IPS-20b (cell line): ENCODE data around the gene AKIRIN1.
"Not testable (repeated sequence)": the region's sequence is repeated elsewhere in the genome, so short reads cannot be mapped to it uniquely, and the experiment has no call there.

Experiments
- H3K27ac ChIP-seq: one replicate; pipeline ENCODE4 v1.5.1; 2013; ENCODE audit warnings: low read length
- H3K27me3 ChIP-seq: 2 replicates; pipeline ENCODE4 v1.6.1; 2013; ENCODE audit warnings: mild to moderate bottlenecking, low read length, inconsistent platforms; ENCODE audit not compliant: insufficient read depth
- H3K36me3 ChIP-seq: 2 replicates; pipeline ENCODE4 v1.6.1; 2013; ENCODE audit warnings: low read depth, mild to moderate bottlenecking, inconsistent platforms, low read length, moderate library complexity; ENCODE audit not compliant: insufficient read depth
- H3K4me1 ChIP-seq: 2 replicates; pipeline ENCODE4 v1.6.1; 2013; ENCODE audit warnings: mild to moderate bottlenecking, control low read depth, inconsistent platforms, low read length, moderate library complexity; ENCODE audit not compliant: insufficient read depth
- H3K4me3 ChIP-seq: 2 replicates; pipeline ENCODE4 v1.5.1; 2013; ENCODE audit warnings: mild to moderate bottlenecking, low read length, inconsistent platforms
- H3K9ac ChIP-seq: 2 replicates; pipeline ENCODE4 v1.6.1; 2013; ENCODE audit warnings: low read depth, mild to moderate bottlenecking, inconsistent platforms, low read length, moderate library complexity
- H3K9me3 ChIP-seq: 2 replicates; pipeline ENCODE4 v1.6.1; 2013; ENCODE audit warnings: mild to moderate bottlenecking, low read depth, low read length, inconsistent platforms; ENCODE audit not compliant: insufficient read depth

The AKIRIN1 gene

DNA sequence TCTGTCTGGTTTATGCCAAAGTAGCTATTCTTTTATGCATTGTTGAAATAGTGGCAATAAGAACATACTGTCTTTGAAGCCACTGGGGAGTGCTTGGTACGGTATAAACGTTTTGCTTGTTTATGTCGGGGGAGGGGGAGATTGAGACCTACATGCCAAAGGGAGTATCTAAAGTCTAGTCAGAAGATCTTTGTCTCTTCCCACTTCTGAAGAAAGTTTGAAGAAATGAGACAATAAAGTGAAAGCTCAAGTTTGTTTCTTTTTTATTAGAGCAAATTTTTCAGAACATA lies 6.8 kb downstream of the AKIRIN1 start:
- Histone ChIP-seq H3K27ac (no peak overlapping the region), H3K9ac (no peak overlapping the region), H3K4me3 (peak overlapping the region; percentile 14; the same call in 1 of the 2 replicates), H3K9me3 (no peaks in the 10 kb centered on the region), H3K4me1 (peaks cover 42% of the 10 kb centered on the region; the same call in 1 of the 2 replicates), H3K36me3 (peaks cover 100% of the 10 kb centered on the region), H3K27me3 (no peaks in the 10 kb centered on the region)

DNA sequence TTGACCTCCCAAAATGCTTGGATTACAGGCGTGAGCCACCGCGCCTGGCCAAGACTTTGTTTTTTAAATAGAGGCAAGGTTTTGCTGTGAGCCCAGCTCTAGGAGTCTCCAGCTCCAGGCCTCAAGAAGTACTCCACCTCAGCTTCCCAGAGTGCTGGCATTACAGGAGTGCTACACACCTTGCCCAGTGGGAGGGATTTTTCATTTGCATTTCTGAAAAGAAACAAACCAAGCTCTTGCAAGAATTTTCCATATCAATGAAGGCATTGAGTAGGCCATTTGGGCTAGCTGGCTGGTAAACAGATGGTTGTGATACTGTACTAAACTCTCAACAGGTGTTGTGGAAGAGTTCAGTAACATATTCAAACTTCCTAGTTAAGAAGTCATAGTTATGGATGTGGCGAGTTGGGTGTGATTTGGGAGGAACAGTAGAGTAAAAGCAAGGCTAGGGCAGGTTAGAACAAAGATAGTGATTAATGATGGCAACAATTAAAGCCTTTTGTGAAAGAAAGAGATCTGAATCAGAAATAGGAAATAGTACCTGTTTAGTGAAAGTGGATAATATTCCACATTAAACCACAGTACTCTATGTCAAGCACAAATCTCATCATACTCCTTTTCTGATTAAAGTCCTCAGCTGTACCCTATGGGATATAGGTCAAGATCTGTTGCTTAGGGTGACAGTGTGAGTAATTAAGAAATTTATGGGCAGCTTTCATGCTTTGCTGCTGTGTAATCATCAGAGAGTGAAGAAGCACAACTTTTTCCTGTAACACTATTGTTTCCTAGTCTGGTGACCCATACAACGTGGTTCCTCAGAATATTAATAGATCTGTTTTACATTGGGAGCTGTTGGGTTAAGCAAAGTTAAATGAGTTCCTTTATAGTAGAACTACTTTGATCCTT lies 10.7 kb downstream of the AKIRIN1 start:
- peak overlapping the region; percentile 7; the same call in 1 of the 2 replicates for H3K4me3 ChIP-seq
- peak overlapping the region; percentile 8; the same call in 1 of the 2 replicates for H3K9ac ChIP-seq
- H3K4me1 ChIP-seq, result peaks cover 35% of the 10 kb centered on the region; the same call in 1 of the 2 replicates
- H3K36me3 ChIP-seq, result peaks cover 100% of the 10 kb centered on the region
- H3K9me3 ChIP-seq, result no peaks in the 10 kb centered on the region
- H3K27ac ChIP-seq, result peak overlapping the region; percentile 78
- H3K27me3 ChIP-seq, result no peaks in the 10 kb centered on the region

DNA sequence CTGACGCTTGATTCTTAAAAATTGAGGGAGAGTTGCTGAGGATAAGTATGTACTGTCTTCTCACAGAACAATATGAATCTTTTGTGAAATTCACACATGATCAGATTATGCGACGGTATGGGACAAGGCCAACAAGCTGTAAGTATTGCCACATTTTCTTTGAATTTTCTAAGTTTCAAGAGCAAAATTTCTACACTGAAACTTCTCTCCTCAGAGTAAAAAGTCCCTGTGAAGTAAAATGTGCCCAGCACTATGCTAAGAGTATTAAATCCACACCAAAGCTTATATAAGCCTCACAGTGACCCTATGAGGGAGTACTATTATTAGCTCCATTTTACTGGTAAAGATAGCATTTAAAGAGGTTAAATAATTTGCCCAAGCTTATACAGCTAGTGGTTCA lies 12.2 kb downstream of the AKIRIN1 start:
- Histone ChIP-seq H3K9me3 (no peaks in the 10 kb centered on the region), H3K27me3 (no peaks in the 10 kb centered on the region), H3K27ac (no peak overlapping the region), H3K4me3 (no peak overlapping the region), H3K4me1 (peaks cover 26% of the 10 kb centered on the region; the same call in 1 of the 2 replicates), H3K9ac (no peak overlapping the region), H3K36me3 (peaks cover 100% of the 10 kb centered on the region)

DNA sequence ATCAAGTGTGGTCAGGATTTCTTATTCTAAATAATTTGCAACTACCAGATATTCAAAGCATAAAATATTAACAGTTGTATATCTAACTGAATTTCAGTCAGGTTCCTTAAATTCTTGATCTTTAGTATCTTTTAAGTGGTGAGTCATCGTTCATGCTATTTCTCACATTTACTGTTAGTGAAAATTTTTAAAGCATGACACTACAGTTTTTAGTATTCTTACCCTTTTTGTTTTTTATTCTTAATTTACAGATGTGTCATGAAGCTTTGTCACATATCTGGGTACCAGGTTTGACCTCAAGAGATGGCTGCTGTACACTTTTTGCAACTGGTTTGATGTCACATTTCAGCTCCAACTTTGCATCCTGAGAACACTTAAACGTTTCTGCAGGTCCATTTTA lies 12.7 kb downstream of the AKIRIN1 start:
- Histone ChIP-seq H3K4me1 (peaks cover 26% of the 10 kb centered on the region; the same call in 1 of the 2 replicates), H3K9ac (no peak overlapping the region), H3K27me3 (no peaks in the 10 kb centered on the region), H3K36me3 (peaks cover 100% of the 10 kb centered on the region), H3K27ac (no peak overlapping the region), H3K4me3 (no peak overlapping the region), H3K9me3 (no peaks in the 10 kb centered on the region)

DNA sequence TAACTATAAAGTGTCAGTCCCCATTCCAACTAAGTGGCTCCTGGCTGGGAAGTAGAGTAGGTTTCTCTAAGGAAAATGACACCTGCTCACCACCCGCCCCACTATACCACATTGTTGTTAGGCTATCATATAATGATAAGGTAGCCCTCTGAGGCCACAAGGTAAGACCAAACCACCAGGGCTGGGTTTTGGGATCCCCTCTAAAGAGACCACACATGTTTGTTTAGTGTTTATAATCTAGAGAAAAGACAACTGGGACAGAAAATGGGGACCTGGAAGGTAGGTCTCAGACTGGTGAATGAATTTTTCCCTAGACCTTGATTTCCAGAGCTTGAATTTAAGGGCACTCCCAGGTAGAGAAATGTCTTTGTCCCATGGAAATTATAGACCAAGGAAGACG lies 15.2 kb downstream of the AKIRIN1 start:
- Histone ChIP-seq H3K4me1 (peaks cover 14% of the 10 kb centered on the region; the same call in 1 of the 2 replicates), H3K36me3 (peaks cover 94% of the 10 kb centered on the region), H3K27me3 (no peaks in the 10 kb centered on the region), H3K4me3 (no peak overlapping the region), H3K9me3 (no peaks in the 10 kb centered on the region), H3K27ac (peak overlapping the region; percentile 12), H3K9ac (no peak overlapping the region)

DNA sequence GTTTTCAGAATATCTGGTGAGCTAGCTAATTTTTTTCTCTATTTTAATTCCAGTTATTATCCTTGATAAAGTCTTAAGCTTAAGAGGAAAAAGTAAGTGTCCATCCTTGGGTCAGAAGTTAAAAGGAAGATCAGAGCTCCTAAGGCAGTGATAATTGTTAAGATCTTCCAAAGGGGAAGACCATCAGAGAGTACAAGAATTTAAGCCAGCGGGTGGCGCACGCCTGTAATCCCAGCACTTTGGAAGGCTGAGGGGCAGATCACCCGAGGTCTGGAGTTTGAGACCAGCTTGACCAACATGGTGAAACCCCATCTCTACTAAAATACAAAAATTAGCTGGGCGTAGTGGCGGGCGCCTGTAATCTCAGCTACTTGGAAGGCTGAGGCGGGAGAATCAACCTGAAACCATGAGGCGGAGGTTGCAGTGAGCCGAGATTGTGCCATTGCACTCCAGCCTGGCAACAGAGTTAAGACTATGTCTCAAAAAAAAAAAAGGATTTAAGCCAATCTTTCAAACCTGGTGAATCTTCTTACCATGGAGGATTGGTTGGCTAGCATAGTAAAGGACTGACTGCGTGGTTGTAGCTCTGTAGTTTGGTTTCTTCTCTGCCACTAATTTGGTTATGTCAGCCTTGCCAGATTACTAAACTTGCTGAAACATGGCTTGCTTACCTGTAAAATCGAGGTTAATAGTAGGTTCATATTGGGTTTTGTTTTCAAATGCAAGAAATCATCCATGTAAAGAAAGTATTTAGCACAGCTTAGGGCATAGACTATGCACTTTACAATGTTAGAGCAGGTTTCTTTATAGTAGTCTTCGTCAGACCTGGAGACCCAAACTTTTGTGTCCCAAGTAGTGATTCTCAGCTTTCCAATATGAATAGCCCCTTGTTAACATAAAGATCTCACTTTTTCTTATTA lies 15.9 kb downstream of the AKIRIN1 start:
- no peak overlapping the region for H3K4me3 ChIP-seq
- H3K27me3 ChIP-seq, result no peaks in the 10 kb centered on the region
- H3K4me1 ChIP-seq, result peaks cover 8% of the 10 kb centered on the region; the same call in 1 of the 2 replicates
- H3K27ac ChIP-seq, result peak overlapping the region; percentile 48
- H3K9ac ChIP-seq, result no peak overlapping the region
- no peaks in the 10 kb centered on the region for H3K9me3 ChIP-seq
- peaks cover 89% of the 10 kb centered on the region for H3K36me3 ChIP-seq

DNA sequence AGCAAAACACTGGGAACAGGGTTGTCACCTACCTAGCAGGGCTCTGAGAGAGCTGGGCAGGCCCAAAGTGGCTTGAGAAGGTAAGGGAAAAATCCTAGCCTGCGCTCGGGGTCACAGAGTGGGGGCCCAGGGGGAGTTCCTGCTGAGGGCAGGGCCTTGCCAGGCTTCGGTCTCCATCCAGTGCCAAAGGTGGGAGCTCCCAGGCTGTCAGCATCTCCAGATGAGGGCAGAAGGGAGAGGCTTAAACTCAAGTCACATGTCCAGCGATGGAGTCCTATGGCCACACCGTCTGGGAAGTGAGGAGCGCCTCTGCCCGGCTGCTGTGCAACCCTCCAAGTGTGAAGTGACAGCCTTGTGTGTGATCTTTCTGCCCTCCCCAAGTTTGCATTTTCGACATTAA lies 23.9 kb downstream of the AKIRIN1 start:
- not testable (repeated sequence) for H3K9me3 ChIP-seq, H3K27me3 ChIP-seq, H3K4me3 ChIP-seq, H3K27ac ChIP-seq, H3K9ac ChIP-seq
- peaks cover 17% of the 10 kb centered on the region for H3K4me1 ChIP-seq
- peaks cover 11% of the 10 kb centered on the region for H3K36me3 ChIP-seq

DNA sequence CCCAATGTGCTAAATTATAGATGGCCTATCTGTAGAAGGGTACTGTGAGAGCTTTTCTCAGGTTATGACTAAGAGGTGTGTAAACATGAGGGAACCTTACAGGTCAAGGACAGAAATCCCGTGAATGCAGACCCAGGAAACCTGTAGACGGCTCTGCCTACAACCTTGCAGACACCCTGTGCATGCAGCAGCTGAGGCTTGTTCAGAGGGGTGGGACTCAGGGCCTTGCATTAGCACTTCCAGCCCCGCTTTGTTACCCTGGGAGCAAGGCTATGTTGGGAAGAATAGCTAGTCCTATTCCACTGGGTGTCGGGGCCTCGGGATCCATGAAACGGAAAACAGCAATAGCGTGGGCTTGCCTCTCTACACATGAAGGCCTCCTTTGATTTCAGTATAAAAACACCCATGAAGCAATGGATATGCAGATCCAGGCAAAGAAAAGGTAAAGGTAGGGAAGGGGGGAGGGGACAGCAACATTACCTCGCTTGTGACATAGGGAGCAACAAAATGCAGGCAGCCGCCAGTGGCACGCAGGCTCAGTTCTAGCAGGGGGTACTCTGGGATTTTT lies 25.6 kb downstream of the AKIRIN1 start:
- H3K9me3 ChIP-seq, result no peaks in the 10 kb centered on the region
- H3K9ac ChIP-seq, result peak overlapping the region; percentile 72
- no peaks in the 10 kb centered on the region for H3K27me3 ChIP-seq
- peak overlapping the region; percentile 76 for H3K27ac ChIP-seq
- peaks cover 17% of the 10 kb centered on the region for H3K4me1 ChIP-seq
- H3K4me3 ChIP-seq, result peak overlapping the region; percentile 9; the same call in 1 of the 2 replicates
- peaks cover 4% of the 10 kb centered on the region; the same call in 1 of the 2 replicates for H3K36me3 ChIP-seq

DNA sequence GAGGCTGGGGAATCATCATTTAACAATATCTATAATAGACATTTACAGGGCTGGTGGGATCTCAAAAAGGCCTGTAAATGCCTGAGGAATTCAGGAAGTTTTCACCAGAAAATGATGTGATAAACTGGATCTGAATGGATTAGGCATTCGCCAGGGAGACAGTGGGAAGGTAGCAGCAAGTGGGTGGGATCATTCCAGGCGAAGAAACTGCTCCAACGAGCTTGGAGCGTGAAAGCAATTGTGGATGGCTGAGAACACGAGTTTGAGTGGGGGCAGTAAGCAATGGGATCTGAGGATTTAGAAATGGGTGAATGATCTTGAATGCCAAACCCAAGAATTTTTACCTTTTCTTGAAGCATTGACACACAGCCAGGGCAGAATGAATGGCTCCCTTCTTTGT lies 26.2 kb downstream of the AKIRIN1 start:
- H3K4me1 ChIP-seq, result peaks cover 17% of the 10 kb centered on the region
- no peaks in the 10 kb centered on the region; the same call in 1 of the 2 replicates for H3K36me3 ChIP-seq
- peak overlapping the region; percentile 72; the same call in 1 of the 2 replicates for H3K9ac ChIP-seq
- H3K27me3 ChIP-seq, result no peaks in the 10 kb centered on the region
- no peaks in the 10 kb centered on the region for H3K9me3 ChIP-seq
- no peak overlapping the region for H3K27ac ChIP-seq
- peak overlapping the region; percentile 9; the same call in 1 of the 2 replicates for H3K4me3 ChIP-seq

DNA sequence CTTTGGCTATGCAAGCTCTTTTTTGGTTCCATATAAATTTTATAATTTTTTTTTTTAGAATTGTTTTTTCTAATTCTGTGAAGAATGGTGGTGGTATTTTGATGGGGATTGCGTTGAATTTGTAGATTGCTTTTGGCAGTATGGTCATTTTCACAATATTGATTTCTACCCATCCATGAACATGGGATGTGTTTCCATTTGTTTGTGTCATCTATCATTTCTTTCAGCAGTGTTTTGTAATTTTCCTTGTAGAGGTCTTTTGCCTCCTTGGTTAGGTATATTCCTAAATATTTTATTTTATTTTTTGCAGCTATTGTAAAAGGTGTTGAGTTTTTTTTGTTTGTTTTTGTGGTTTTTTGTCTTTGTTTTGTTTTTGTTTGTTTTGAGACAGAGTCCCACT lies 29.4 kb downstream of the AKIRIN1 start:
- not testable (repeated sequence) for H3K4me3 ChIP-seq, H3K36me3 ChIP-seq, H3K27ac ChIP-seq, H3K9me3 ChIP-seq, H3K9ac ChIP-seq, H3K27me3 ChIP-seq
- H3K4me1 ChIP-seq, result peaks cover 17% of the 10 kb centered on the region

DNA sequence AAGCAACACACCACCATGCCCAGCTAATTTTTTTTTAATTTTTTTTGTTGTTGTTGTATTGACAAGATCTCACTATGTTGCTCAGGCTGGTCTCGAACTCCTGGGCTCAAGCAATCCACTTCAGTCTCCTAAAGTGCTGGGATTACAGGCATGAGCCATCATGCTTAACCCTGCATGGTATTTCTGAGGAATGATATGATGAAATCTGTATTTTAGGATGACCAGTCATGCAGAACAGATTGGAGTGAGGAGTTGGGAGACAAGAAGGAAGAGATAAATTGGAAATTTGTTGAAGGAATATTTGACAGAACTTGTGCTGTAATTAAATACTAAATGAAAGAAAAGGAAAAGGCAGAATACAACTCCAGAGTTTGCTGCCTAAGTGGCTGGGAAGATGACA lies 30.4 kb downstream of the AKIRIN1 start:
- H3K27me3 ChIP-seq, result no peaks in the 10 kb centered on the region
- no peak overlapping the region for H3K4me3 ChIP-seq
- H3K27ac ChIP-seq, result no peak overlapping the region
- H3K9ac ChIP-seq, result no peak overlapping the region
- no peaks in the 10 kb centered on the region for H3K9me3 ChIP-seq
- H3K4me1 ChIP-seq, result peaks cover 12% of the 10 kb centered on the region
- H3K36me3 ChIP-seq, result no peaks in the 10 kb centered on the region
